Right renal pelvis (tissue), 4 donors: ENCODE data around the gene SLX9. TPM values are rescaled to one million over a fixed set of nuclear protein-coding genes. Genes with fewer than 3 reads are reported as not detected.
"Not testable (repeated sequence)": the region's sequence is repeated elsewhere in the genome, so short reads cannot be mapped to it uniquely, and the experiment has no call there.

Experiments used
- DNase-seq, 4 donors: peaks; one replicate each; pipeline ENCODE4 v3.0.0-alpha.2; 2013; ENCODE audit warnings: low read depth in 4 of 4, low spot score in 3 of 4, missing footprints in 1 of 4
- polyA plus RNA-seq, 4 donors: library from polyadenylated mRNA; unstranded; fragments of 120-200 nt; gene quantifications; one replicate each; pipeline ENCODE4 v1.2.1, GENCODE V29; 2013; ENCODE audit not compliant: insufficient read length in 4 of 4

Gene SLX9
- polyA plus RNA-seq, 4 donors = 13.4 to 27.2 (median 15.0) TPM

- peak; percentile 50 to 74 (median 63) for DNase-seq
These were observed 72.3 kb downstream of the SLX9 start for GRCh38 chr21:45011911-45012661.

GRCh38 chr21:45012662-45013259 lies 72.9 kb downstream of the SLX9 start:
- no peak for DNase-seq

DNA sequence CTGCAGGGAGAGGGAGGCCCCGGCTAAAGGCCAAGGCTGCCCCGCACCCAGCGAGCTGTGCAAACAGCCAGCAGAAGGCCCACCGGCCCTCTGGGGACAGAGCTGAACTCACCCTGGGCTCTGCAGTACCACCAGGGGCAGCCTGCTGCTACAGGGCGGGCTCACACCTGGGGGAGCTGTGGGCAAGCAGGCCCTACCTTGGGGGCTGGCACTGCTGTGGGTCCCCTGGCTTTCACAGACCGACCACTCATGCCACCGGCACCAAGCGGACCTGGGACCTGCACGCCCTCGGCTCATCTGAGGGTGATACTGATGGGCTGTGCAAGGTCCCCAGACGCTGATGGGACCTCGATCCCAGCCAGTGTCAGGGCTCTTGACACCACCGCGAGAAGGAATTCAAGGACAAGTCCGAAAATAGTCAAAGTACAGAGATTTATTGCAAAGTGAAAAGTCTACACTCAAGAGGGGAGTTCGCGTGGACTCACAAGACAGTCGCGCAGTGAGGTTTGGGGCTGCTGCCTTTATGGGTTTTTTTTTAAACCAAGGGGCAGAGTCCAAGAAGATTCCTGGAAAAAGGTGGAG lies 73.5 kb downstream of the SLX9 start:
- no peak for DNase-seq

DNA sequence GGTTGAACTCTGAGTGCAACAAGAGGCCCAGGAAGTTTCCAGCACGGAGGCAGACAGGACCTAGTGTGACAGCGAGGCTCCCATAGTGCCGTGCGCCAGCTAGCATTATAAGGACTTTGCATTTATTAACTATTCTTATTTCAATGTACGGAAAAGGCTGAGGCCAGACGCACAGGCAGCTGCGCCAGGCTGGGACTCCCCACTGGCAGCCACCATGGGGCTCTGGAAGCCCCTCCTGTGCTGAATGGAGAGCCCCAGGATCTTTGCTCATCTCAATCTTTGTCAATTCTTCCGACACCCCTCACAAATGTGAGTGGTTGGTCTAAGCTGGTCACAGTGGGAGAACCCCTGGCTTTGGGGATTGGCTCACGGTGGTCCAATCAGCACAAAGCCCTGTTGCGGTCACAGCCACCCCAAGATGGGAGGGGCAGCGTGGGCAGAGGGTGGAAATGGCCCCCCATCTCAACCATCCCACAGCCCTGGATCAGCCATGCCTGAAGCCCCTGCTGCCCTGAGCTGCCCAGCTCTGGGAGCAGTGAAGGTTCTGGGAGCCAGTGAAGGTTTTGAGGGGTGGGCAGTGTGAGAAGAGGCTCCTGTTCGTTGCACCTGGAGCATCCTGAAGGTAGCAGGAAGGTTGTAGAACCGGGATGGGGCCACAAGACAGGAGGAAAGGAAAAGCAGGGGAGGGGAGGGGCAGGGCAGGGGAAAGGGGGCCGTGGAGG lies 75.1 kb downstream of the SLX9 start:
- DNase-seq = no peak

DNA sequence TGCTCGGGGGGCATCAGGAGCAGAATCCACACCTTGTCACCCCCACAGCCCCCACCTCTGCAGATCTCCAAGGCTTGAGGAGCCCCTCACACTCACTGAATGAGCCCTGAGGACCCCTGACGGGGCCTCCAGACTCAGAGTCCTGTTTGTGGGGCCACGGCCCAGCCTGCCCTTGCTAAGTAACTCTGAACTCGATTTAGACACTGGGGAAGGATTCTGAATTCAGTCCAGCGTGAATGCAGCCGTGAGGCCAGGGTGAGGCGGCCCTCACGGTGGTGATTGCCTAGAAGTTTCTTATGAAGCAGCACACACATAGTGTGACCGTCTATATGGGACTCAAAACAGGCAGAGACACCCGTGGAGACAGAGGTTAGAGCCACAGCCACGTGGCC lies 75.6 kb downstream of the SLX9 start:
- DNase-seq = no peak

- DNase-seq = no peak
These were observed 76.2 kb downstream of the SLX9 start for GRCh38 chr21:45016031-45016405.

DNA sequence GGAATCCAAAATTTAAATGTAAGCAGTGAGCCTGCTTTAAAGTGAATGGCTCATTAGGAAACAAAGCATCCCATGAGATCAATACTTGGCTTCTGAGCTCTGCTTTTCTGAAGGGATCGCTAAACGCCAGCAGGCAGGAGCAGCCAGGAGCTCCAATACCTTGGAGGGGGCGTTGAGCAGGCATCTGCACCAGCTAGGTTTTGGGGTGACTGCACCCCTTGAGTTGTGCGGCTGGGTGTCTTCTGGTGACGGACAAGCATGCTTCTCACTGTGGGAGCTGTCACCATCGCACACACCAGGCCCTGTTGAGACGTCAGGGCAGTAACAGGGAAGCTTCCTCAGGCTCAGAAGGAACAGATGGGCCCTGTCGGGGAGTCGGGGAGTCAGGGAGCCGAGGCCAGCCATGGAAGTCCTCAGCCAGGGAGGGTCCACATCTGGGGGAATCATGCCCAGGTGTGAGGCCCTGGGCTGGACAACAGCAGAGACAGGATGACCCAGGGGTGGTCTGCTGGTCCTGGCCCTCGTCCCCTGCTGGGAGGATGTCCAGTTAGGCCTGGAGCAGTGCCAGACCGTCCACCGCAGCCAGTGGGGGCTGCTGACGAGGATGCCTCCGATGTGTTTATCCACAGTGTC lies 76.7 kb downstream of the SLX9 start:
- DNase-seq = no peak

DNA sequence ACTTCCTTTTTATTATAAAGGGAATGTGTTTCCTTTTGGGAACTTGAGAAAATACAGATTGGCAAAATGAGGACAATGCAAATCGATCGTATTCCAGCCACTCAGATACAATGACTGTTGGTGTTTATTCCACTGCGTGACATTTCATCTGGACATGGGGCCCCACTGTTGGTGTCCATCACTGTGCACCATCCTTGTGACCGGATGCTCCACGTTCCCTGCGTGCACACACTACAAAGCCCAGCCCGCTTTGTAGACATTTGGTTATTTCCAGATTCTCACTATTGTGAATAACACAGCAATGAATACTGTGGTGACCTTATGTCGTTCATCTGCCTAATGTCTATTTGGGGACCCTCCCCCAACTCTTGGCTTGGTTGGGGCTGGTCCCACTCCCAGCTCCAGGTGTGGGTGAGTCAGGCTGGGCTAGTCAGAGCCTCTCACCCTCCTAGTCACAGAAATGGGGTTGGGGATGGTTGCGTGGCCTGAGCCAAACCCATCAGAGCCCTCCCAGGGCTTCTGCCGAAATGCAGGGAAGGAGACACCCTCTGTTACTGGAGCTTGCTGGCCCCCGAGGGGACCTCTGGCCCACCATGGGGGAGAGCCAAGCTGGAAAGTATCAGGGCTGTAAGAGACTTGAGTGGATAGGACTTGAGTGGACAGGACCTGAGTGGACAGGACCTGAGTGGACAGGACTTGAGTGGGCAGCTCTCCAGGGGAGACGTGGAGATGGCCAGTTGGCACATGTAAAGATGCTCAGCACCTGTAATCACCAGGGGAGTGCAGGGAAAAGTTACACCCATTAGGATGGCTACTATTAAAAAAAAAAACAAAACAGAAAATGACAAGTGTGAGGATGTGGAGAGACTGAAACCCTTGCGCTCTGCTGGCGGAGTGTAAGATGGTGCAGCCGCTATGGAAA lies 77.5 kb downstream of the SLX9 start:
- no peak for DNase-seq

- DNase-seq = no peak
These were observed 78.6 kb downstream of the SLX9 start for GRCh38 chr21:45018131-45019075.

DNA sequence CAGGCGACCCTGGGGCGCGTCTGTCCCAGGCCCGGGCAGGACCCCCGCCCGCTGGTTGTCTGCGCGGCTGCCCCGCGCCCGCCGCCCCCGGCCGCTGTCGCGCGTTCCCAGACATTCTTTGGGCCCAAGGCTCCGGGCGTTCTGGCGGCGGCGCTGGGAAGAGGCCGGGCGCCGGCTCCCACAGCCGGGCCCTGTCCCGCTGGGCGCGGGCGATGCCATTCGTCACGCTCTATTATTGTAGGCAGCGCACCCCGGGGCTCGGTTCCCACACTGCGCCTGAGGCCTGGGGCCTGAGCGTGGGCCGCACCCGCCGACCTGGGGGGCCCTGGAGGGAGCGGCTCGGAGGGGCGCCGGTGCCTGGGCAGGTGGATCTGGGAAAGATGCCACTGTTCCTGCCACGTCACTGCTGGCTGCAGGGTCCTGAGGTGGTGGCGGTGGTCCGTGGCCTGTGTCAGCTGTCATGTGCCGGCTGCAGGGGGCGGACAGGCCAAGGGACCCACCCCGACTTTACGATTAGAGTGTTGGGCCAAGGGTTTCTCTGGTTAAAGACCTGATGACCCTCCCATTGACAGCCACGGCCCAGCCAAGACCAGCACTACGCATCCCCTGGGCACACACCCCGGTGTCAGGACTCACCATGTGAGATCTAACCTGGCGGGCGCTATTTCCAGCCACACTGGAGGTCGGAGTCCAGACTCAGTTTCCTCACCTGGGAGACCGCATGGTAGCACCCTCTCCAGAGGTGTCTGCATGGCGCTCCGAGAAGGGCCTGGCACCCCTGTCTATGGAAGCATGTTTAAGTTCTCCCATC lies 79.5 kb downstream of the SLX9 start:
- DNase-seq = no peak

DNA sequence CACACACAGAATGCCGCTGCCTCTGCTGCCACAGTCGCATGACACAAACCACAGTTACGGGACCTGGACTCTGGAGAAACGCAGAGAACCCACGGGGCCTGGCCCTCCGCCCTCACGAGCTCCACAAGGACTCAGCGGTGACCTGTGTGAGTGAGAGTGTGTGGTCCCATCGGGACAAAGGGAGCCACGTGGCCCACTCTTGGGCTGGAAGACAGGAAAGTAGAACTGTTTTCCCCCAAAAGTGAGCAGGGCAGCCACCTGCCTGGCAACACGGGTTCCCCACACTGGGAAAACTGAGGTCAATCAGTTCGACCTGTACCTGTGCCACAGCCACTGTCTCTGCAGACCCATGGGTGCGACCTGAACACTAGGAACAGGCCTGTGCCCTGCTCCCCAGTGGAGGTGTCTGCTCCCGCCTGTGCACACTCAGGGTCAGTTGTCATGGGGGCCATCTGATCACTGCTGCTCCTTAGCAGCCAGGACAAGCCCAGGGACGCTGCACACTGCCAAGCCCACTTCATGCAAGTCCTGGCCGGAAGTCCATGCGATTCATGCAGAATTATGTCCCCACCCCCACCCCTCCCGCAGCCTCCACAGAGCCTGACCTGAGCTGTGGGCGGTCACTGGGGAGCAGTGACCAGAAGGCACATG lies 80.2 kb downstream of the SLX9 start:
- no peak for DNase-seq

GRCh38 chr21:45020629-45021427 lies 81.0 kb downstream of the SLX9 start:
- no peak for DNase-seq

- DNase-seq = no peak
These were observed 81.9 kb downstream of the SLX9 start for GRCh38 chr21:45021428-45022347.

DNA sequence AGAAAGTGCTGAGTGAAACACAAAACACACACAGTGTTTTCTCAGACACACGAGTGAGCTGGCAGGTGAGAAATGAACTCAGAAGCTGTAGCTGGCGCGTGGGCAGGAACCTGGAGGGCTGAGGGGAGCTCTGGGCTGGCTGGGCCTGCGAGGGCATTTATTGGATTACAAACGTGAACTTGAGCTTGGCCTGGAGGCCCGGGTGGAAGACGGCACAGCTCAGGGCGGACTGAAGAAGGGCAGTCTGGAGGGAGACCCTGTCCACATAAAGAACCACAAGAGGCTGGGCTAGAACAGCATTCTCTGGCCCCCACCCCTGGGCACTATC lies 82.5 kb downstream of the SLX9 start:
- no peak for DNase-seq

GRCh38 chr21:45022736-45023135 lies 82.9 kb downstream of the SLX9 start:
- DNase-seq = no peak

- DNase-seq = not testable (repeated sequence)
These were observed 84.7 kb downstream of the SLX9 start for GRCh38 chr21:45024516-45024915.
